ENCODE data around the gene PPA1. TPM values are rescaled to one million over a fixed set of nuclear protein-coding genes. Genes with fewer than 3 reads are reported as not detected.

Gene PPA1
- total RNA-seq, 1 experiment from 2014 or later = 234 TPM

- BruUV-seq (replicated peaks) = no TSS peak
- peaks cover 24 to 36% of the 10 kb centered on the region in 2 experiments for H3K4me1 ChIP-seq (ENCODE audit: control insufficient read depth in 1 of 2, insufficient read depth in 2 of 2, low read length in 2 of 2)
- no peak overlapping the region for H2AFZ ChIP-seq (ENCODE audit: low read depth, low read length, poor library complexity, severe bottlenecking)
- H3K9ac ChIP-seq (ENCODE audit: low read length) = no peak overlapping the region
- no peak overlapping the region for H3K4me3 ChIP-seq (replicated peaks in 1 of 2; ENCODE audit: low read depth in 1 of 2, low read length in 2 of 2)
- H3K36me3 ChIP-seq (ENCODE audit: control insufficient read depth in 1 of 2, insufficient read depth in 2 of 2, low read length in 2 of 2) = peaks cover 13 to 16% of the 10 kb centered on the region in 2 experiments; a peak in 3 of 4 replicates
- no peaks in the 10 kb centered on the region for H3K9me2 ChIP-seq (ENCODE audit: insufficient read depth)
- POLR2A ChIA-PET = interaction anchor here (0.8 to 3.3 kb wide), 4 partner anchors 12 to 166 kb away, joined by 4 to 19 read pairs (median 10); partner anchors contain the start of gene PPA1
- H3K27ac ChIP-seq (ENCODE audit: low read depth, low read length) = peak overlapping the region; percentile 67; the same call in 1 of the 2 replicates
- no peaks in the 10 kb centered on the region for H3K27me3 ChIP-seq (ENCODE audit: insufficient read depth, low read length)
- peak overlapping the region; percentile 70; the same call in 1 of the 2 replicates for H3K4me2 ChIP-seq (ENCODE audit: low read length)
- peaks cover 5% of the 10 kb centered on the region; the same call in 1 of the 2 replicates for H4K20me1 ChIP-seq (ENCODE audit: insufficient read depth)
- H3K79me2 ChIP-seq (ENCODE audit: insufficient read depth, low read length) = peaks cover 80% of the 10 kb centered on the region
- DNase-seq (ENCODE audit: low read depth, low spot score) = no peak
- CTCF ChIA-PET = interaction anchor here (0.6 to 5.7 kb wide), 24 partner anchors 9 to 338 kb away, joined by 3 to 174 read pairs (median 6); partner anchors contain the start of genes EIF4EBP2, PPA1, SAR1A and TYSND1
- no peaks in the 10 kb centered on the region for H3K9me3 ChIP-seq (ENCODE audit: control insufficient read depth in 1 of 2, insufficient read depth in 1 of 2, low read depth in 1 of 2, low read length in 2 of 2)
- intact Hi-C loops (cut with micrococcal nuclease) = loop anchor here (1.0 to 5.0 kb wide), 6 partner anchors 74 to 316 kb away; partner anchors contain the start of gene TYSND1
- ATAC-seq = no peak
- TF ChIP-seq ZNF274 (IDR thresholded peaks at IDR 0.05; ENCODE audit: low read depth, low read length) (no peak), EZH2 (IDR thresholded peaks at IDR 0.05) (no peak), ATF3 (IDR thresholded peaks at IDR 0.05) (no peak), SIN3A (IDR thresholded peaks at IDR 0.05; ENCODE audit: low read depth) (no peak)
- RAD21 ChIA-PET (ENCODE audit: low non-redundant PET in 1 of 2, low total read pairs in 2 of 2, uncharacterized antibody in 2 of 2, unreplicated experiment in 2 of 2) = interaction anchor here (0.8 to 2.8 kb wide), 6 partner anchors 44 to 166 kb away, joined by 3 to 30 read pairs (median 6); no protein-coding TSS in a partner anchor
Observed at GRCh38 chr10:70221030-70221429, 12.2 kb downstream of the PPA1 start.

GRCh38 chr10:70212879-70213278, 20.4 kb downstream of the PPA1 start:
- ChIA-PET POLR2A (no interaction called here), CTCF (no interaction called here), RAD21 (ENCODE audit: low non-redundant PET in 1 of 2, low total read pairs in 2 of 2, uncharacterized antibody in 2 of 2, unreplicated experiment in 2 of 2) (no interaction called here)
- ATAC-seq (no peak), DNase-seq (ENCODE audit: low read depth, low spot score) (no peak)
- H3K9ac ChIP-seq (ENCODE audit: low read length) = no peak overlapping the region
- H3K4me1 ChIP-seq (ENCODE audit: control insufficient read depth in 1 of 2, insufficient read depth in 2 of 2, low read length in 2 of 2) = no peaks in the 10 kb centered on the region
- no peaks in the 10 kb centered on the region; the same call in 1 of the 2 replicates for H4K20me1 ChIP-seq (ENCODE audit: insufficient read depth)
- H3K4me3 ChIP-seq (replicated peaks in 1 of 2; ENCODE audit: low read depth in 1 of 2, low read length in 2 of 2) = no peak overlapping the region
- TF ChIP-seq RAD21 (IDR thresholded peaks at IDR 0.05; ENCODE audit: low read depth) (no peak), REST (IDR thresholded peaks at IDR 0.05; ENCODE audit: low read depth) (no peak), CEBPB (IDR thresholded peaks at IDR 0.05; ENCODE audit: low read depth) (no peak), POLR2AphosphoS5 (IDR thresholded peaks at IDR 0.05; ENCODE audit: low read depth, low read length) (no peak), SRF (IDR thresholded peaks at IDR 0.05; ENCODE audit: low read depth) (no peak), ATF3 (IDR thresholded peaks at IDR 0.05) (no peak), MAX (IDR thresholded peaks at IDR 0.05) (no peak), SIN3A (IDR thresholded peaks at IDR 0.05; ENCODE audit: low read depth) (no peak)
- no peak overlapping the region for H3K4me2 ChIP-seq (ENCODE audit: low read length)
- no peak overlapping the region for H3K27ac ChIP-seq (ENCODE audit: low read depth, low read length)
- BruUV-seq (replicated peaks) = no TSS peak
- H3K79me2 ChIP-seq (ENCODE audit: insufficient read depth, low read length) = peaks cover 36% of the 10 kb centered on the region
- H3K36me3 ChIP-seq (ENCODE audit: control insufficient read depth in 1 of 2, insufficient read depth in 2 of 2, low read length in 2 of 2) = peaks cover 38 to 57% of the 10 kb centered on the region in 2 experiments
- no peaks in the 10 kb centered on the region for H3K9me2 ChIP-seq (ENCODE audit: insufficient read depth)
- H3K27me3 ChIP-seq (ENCODE audit: insufficient read depth, low read length) = no peaks in the 10 kb centered on the region
- intact Hi-C loops (cut with micrococcal nuclease) = no loop called here
- H3K9me3 ChIP-seq (ENCODE audit: control insufficient read depth in 1 of 2, insufficient read depth in 1 of 2, low read depth in 1 of 2, low read length in 2 of 2) = no peaks in the 10 kb centered on the region
- H2AFZ ChIP-seq (ENCODE audit: low read depth, low read length, poor library complexity, severe bottlenecking) = no peak overlapping the region

Data from HCT116 (cell line).